HepG2 (cell line): ENCODE data around the gene UPF3A. TPM values are rescaled to one million over a fixed set of nuclear protein-coding genes. Genes with fewer than 3 reads are reported as not detected.

Experiments used
- ATAC-seq: fragments of 200-7000 bp; cut with Tn5 transposase; 3 replicates; pipeline ENCODE4 v1.9.1; 2020; ENCODE audit warnings: mild to moderate bottlenecking, moderate library complexity
- BruUV-seq: library from RNA; stranded (reverse); fragments of 400-500 nt; replicated peaks from 2 replicates; lab custom pipeline; 2021; lab: Mats Ljungman, UMichigan
- CTCF ChIA-PET: fragments of 300-600 bp; formaldehyde crosslinking; extraction: SDS; loops from one replicate; lab custom pipeline; 2021; ENCODE audit warnings: low total read pairs, inconsistent platforms, low intra/inter-chr PET ratio; lab: Yijun Ruan, JAX
- POLR2A ChIA-PET: fragments of 350-600 bp; sonication (Branson Sonifier 250); formaldehyde crosslinking; loops from one replicate; lab custom pipeline; 2020; ENCODE audit warnings: antibody characterized with exemption, inconsistent platforms; lab: Yijun Ruan, JAX
- DNase-seq: peaks from one replicate; pipeline ENCODE4 v3.0.0-alpha.2; 2015; ENCODE audit warnings: low spot score
- FAIRE-seq: peaks from 3 replicates; lab custom pipeline; 2011; peaks lifted over from hg19 to GRCh38; lab: Jason Lieb, UNC
- H2AFZ ChIP-seq: one replicate; pipeline ENCODE4 v1.6.1; 2011; ENCODE audit warnings: low read length, inconsistent platforms
- H3K27ac ChIP-seq: fragments of 300-600 bp; 3 replicates; pipeline ENCODE4 v1.8.0; 2011; ENCODE audit warnings: mixed run types, mild to moderate bottlenecking, mixed read lengths, low read length, inconsistent platforms; ENCODE audit not compliant: insufficient read depth; ENCODE audit errors: extremely low read length
- H3K27me3 ChIP-seq, 2 experiments: fragments of 200-600 bp in 1 of 2; 2 replicates in 1 of 2; 3 replicates in 1 of 2; pipeline versions ENCODE4 v1.6.0 to v1.8.0; 2011; ENCODE audit warnings: low read length in 2 of 2, mild to moderate bottlenecking in 2 of 2, moderate library complexity in 2 of 2, inconsistent platforms in 1 of 2; ENCODE audit not compliant: insufficient read depth in 2 of 2, control insufficient read depth in 1 of 2
- H3K36me3 ChIP-seq, 2 experiments: fragments of 200-600 bp in 1 of 2; replicated peaks in 1 of 2; 2 replicates in 1 of 2; 3 replicates in 1 of 2; pipeline versions ENCODE4 v1.5.1 to v1.8.0; 2011; ENCODE audit warnings: low read length in 2 of 2, inconsistent platforms in 1 of 2; ENCODE audit not compliant: insufficient read depth in 2 of 2, control insufficient read depth in 1 of 2
- H3K4me1 ChIP-seq: 2 replicates; pipeline ENCODE4 v1.5.1; 2012; ENCODE audit warnings: low read length, inconsistent platforms; ENCODE audit not compliant: insufficient read depth
- H3K4me2 ChIP-seq: 2 replicates; pipeline ENCODE4 v1.6.0; 2011; ENCODE audit warnings: low read depth, low read length, inconsistent platforms
- H3K4me3 ChIP-seq, 3 experiments: fragments of 200-600 bp in 1 of 3; sonication (generic), shearing (Covaris generic) in 1 of 3; replicated peaks in 1 of 3; 2 replicates each; pipeline ENCODE4 v1.5.1; 2011 to 2016; ENCODE audit warnings: low read length in 3 of 3, inconsistent platforms in 2 of 3, low read depth in 2 of 3, mild to moderate bottlenecking in 2 of 3, control low read depth in 1 of 3, mixed read lengths in 1 of 3; ENCODE audit not compliant: insufficient read depth in 1 of 3
- H3K79me2 ChIP-seq: one replicate; pipeline ENCODE4 v1.6.1; 2011; ENCODE audit warnings: low read length, inconsistent platforms; ENCODE audit not compliant: insufficient read depth
- H3K9ac ChIP-seq: 2 replicates; pipeline ENCODE4 v1.6.0; 2011; ENCODE audit warnings: mild to moderate bottlenecking, low read depth, low read length, inconsistent platforms; ENCODE audit not compliant: insufficient read depth
- H3K9me3 ChIP-seq: 2 replicates; pipeline ENCODE4 v1.5.1; 2012; ENCODE audit warnings: mild to moderate bottlenecking, low read length
- H4K20me1 ChIP-seq: 2 replicates; pipeline ENCODE4 v1.6.0; 2011; ENCODE audit warnings: inconsistent platforms, mild to moderate bottlenecking, low read length, moderate library complexity; ENCODE audit not compliant: insufficient read depth
- AHR ChIP-seq: IDR thresholded peaks from 2 replicates; pipeline ENCODE4 v1.6.1; 2018; ENCODE audit warnings: missing genetic modification reagents, missing compliant biosample characterization
- ARHGAP35 ChIP-seq: sonication (generic); formaldehyde crosslinking; IDR thresholded peaks from 2 replicates; pipeline ENCODE4 v1.9.0; 2022; ENCODE audit warnings: mild to moderate bottlenecking, inconsistent platforms, moderate library complexity, missing genetic modification reagents, borderline replicate concordance
- CC2D1A ChIP-seq: sonication (generic); formaldehyde crosslinking; IDR thresholded peaks from 2 replicates; pipeline ENCODE4 v1.8.1; 2023; ENCODE audit warnings: mild to moderate bottlenecking, missing genetic modification reagents
- MAZ ChIP-seq, 2 experiments: sonication (generic) in 1 of 2; formaldehyde crosslinking in 1 of 2; IDR thresholded peaks; 2 replicates each; pipeline versions ENCODE4 v1.5.0 to v1.6.1; 2012 to 2020; ENCODE audit warnings: low read depth in 2 of 2, mild to moderate bottlenecking in 2 of 2, borderline replicate concordance in 1 of 2, improper control_type of control experiment in 1 of 2, low read length in 1 of 2, missing genetic modification reagents in 1 of 2, moderate library complexity in 1 of 2
- RNF2 ChIP-seq: fragments of 450-650 bp; conservative IDR thresholded peaks from 2 replicates; pipeline ENCODE4 v1.6.1; 2016; ENCODE audit warnings: low read depth
- RORA ChIP-seq: sonication (generic); formaldehyde crosslinking; IDR thresholded peaks from 2 replicates; pipeline ENCODE4 v1.5.0; 2020; ENCODE audit warnings: mild to moderate bottlenecking, missing genetic modification reagents, moderate library complexity
- SAP130 ChIP-seq: IDR thresholded peaks from 2 replicates; pipeline ENCODE4 v1.6.1; 2016; ENCODE audit warnings: low read depth
- SMYD3 ChIP-seq: sonication (generic); formaldehyde crosslinking; IDR thresholded peaks from 2 replicates; pipeline ENCODE4 v1.8.1; 2023; ENCODE audit warnings: mild to moderate bottlenecking, missing genetic modification reagents
- TCF12 ChIP-seq, 2 experiments: fragments of 450-650 bp in 1 of 2; sonication (generic) in 1 of 2; formaldehyde crosslinking in 1 of 2; IDR thresholded peaks; 2 replicates each; pipeline versions ENCODE4 v1.6.1 to v1.8.0; 2017 to 2022; ENCODE audit warnings: antibody characterized with exemption in 1 of 2, mild to moderate bottlenecking in 1 of 2, missing genetic modification reagents in 1 of 2, moderate library complexity in 1 of 2
- ZNF451 ChIP-seq: sonication (generic); formaldehyde crosslinking; IDR thresholded peaks from 2 replicates; pipeline ENCODE4 v1.5.0; 2020; ENCODE audit warnings: mild to moderate bottlenecking, missing genetic modification reagents
- ZNF563 ChIP-seq: sonication (generic); formaldehyde crosslinking; IDR thresholded peaks from 2 replicates; pipeline ENCODE4 v1.8.0; 2022; ENCODE audit warnings: mild to moderate bottlenecking, moderate library complexity, missing genetic modification reagents
- ZNF652 ChIP-seq: IDR thresholded peaks from 2 replicates; pipeline ENCODE4 v1.6.1; 2016; ENCODE audit warnings: low read depth, borderline replicate concordance
- ZNF672 ChIP-seq: sonication (generic); formaldehyde crosslinking; IDR thresholded peaks from 2 replicates; pipeline ENCODE4 v1.8.1; 2022; ENCODE audit warnings: missing genetic modification reagents
- ZNF7 ChIP-seq: IDR thresholded peaks from 2 replicates; pipeline ENCODE4 v1.6.1; 2016; ENCODE audit warnings: missing biosample characterization, missing genetic modification reagents
- ZNF749 ChIP-seq: sonication (generic); formaldehyde crosslinking; IDR thresholded peaks from 2 replicates; pipeline ENCODE4 v1.8.0; 2022; ENCODE audit warnings: mild to moderate bottlenecking, missing genetic modification reagents, moderate library complexity, borderline replicate concordance
- WGBS: methylation state at CpG from one replicate; pipeline ENCODE4 v1.1.6; 2017; ENCODE audit warnings: low lambda C conversion rate; 5-methylcytosine and 5-hydroxymethylcytosine counted together
- in situ Hi-C: cut with HindIII; loops from 2 replicates; pipeline ENCODE4 v1.10.0; 2017; ENCODE audit warnings: low pct_unique_long_range_greater_than_20kb; ENCODE audit not compliant: extremely low pct_ligation_motif_present
- intact Hi-C: fragments of 100-400 bp; cut with micrococcal nuclease; formaldehyde crosslinking; loops from one replicate; pipeline ENCODE4 v1.10.0; 2022; ENCODE audit not compliant: unreplicated experiment
- polyA plus RNA-seq, 8 experiments: library from polyadenylated mRNA; depleted of rRNA in 3 of 8; stranded (reverse) in 7 of 8; unstranded in 1 of 8; fragments of >200 nt; fragmentation: Illumina TruSeq in 4 of 8; extraction: Trizol in 4 of 8; gene quantifications; 2 replicates each; pipeline versions ENCODE4 v1.2.1 to v1.2.3, GENCODE V29; 2011 to 2016; ENCODE audit warnings: low read depth in 4 of 8, missing spikeins in 1 of 8, mixed read lengths in 1 of 8; ENCODE audit not compliant: insufficient read depth in 1 of 8
- total RNA-seq, 5 experiments: library from RNA; depleted of rRNA; stranded (reverse); fragments of >200 nt; fragmentation: Illumina TruSeq; extraction: Trizol; gene quantifications; 2 replicates each; pipeline ENCODE4 v1.2.3, GENCODE V29; 2016; ENCODE audit warnings: low read depth in 1 of 5
- TF ChIP-seq, protein P1 (sequence below): sonication (generic); formaldehyde crosslinking; IDR thresholded peaks from 2 replicates; pipeline ENCODE4 v1.8.0; 2022; ENCODE audit warnings: mild to moderate bottlenecking, missing genetic modification reagents, borderline replicate concordance
- TF ChIP-seq, protein P2 (sequence below), 2 experiments: sonication (generic) in 1 of 2; formaldehyde crosslinking in 1 of 2; IDR thresholded peaks; 2 replicates each; pipeline versions ENCODE4 v1.5.1 to v1.6.1; 2011 to 2020; ENCODE audit warnings: borderline replicate concordance in 1 of 2, low read depth in 1 of 2, low read length in 1 of 2, mild to moderate bottlenecking in 1 of 2, missing genetic modification reagents in 1 of 2, moderate library complexity in 1 of 2
- TF ChIP-seq, protein P3 (sequence below): sonication (generic); formaldehyde crosslinking; IDR thresholded peaks from 2 replicates; pipeline ENCODE4 v1.9.0; 2022; ENCODE audit warnings: low read depth, missing genetic modification reagents

The UPF3A gene
- total and polyA plus RNA-seq, 2 of the 13 experiments (the other 11 are each of a cell fraction or from before 2014, with no cell fraction given), result 60.2 to 63.8 TPM

DNA sequence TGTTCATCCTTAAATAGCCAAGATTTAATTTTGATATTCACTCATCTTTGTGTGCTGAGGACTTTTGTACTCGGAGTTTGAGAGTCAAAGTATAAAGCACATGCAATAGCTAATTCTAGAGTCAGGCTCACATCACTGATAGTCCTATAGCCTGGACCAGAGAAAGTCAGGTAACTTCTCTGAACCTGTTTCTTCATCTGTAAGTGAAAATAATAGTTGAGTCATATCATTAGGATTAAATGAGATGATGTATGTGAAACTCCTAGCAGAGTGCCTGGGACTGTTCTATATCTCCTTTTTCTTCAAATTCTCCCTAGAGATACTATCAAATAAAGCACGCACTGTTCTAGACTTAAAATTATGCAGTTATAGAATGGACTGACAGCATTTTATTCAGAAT, 41.9 kb downstream of the UPF3A start:
- Histone ChIP-seq H3K9me3 (no peaks in the 10 kb centered on the region), H3K36me3 (peaks cover 18 to 57% of the 10 kb centered on the region in 2 experiments), H2AFZ (no peak overlapping the region), H3K9ac (no peak overlapping the region), H3K4me2 (no peak overlapping the region), H3K27me3 (no peaks in the 10 kb centered on the region), H3K4me1 (peaks cover 18% of the 10 kb centered on the region), H3K27ac (no peak overlapping the region), H3K4me3 (no peak overlapping the region), H4K20me1 (no peaks in the 10 kb centered on the region), H3K79me2 (peaks cover 21% of the 10 kb centered on the region)
- FAIRE-seq, result no peak
- CTCF ChIA-PET, result no interaction called here
- no peak for ATAC-seq
- in situ Hi-C loops, result no loop called here
- 93% methylated on average over 2 of the region's 2 CpGs for WGBS
- intact Hi-C loops, result no loop called here
- DNase-seq, result no peak
- TF ChIP-seq, protein P1, sequence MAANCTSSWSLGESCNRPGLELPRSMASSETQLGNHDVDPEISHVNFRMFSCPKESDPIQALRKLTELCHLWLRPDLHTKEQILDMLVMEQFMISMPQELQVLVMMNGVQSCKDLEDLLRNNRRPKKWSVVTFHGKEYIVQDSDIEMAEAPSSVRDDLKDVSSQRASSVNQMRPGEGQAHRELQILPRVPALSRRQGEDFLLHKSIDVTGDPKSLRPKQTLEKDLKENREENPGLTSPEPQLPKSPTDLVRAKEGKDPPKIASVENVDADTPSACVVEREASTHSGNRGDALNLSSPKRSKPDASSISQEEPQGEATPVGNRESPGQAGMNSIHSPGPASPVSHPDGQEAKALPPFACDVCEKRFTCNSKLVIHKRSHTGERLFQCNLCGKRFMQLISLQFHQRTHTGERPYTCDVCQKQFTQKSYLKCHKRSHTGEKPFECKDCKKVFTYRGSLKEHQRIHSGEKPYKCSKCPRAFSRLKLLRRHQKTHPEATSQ, result no peak
- TF ChIP-seq MAZ (IDR thresholded peaks at IDR 0.05; ENCODE audit: borderline replicate concordance, low read depth, low read length), result no peak
- TF ChIP-seq MAZ (CRISPR knock-in tag; IDR thresholded peaks at IDR 0.05; ENCODE audit: low read depth), result no peak
- no peak for TF ChIP-seq TCF12 (IDR thresholded peaks at IDR 0.05)
- TF ChIP-seq TCF12 (CRISPR knock-in tag; IDR thresholded peaks at IDR 0.05), result no peak
- TF ChIP-seq ZNF652 (CRISPR knock-in tag), result no peak
- TF ChIP-seq, protein P2, sequence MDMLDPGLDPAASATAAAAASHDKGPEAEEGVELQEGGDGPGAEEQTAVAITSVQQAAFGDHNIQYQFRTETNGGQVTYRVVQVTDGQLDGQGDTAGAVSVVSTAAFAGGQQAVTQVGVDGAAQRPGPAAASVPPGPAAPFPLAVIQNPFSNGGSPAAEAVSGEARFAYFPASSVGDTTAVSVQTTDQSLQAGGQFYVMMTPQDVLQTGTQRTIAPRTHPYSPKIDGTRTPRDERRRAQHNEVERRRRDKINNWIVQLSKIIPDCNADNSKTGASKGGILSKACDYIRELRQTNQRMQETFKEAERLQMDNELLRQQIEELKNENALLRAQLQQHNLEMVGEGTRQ (IDR thresholded peaks at IDR 0.05; ENCODE audit: low read depth, low read length), result no peak
- TF ChIP-seq, protein P2 (CRISPR knock-in tag; IDR thresholded peaks at IDR 0.05; ENCODE audit: borderline replicate concordance), result no peak
- no peak for TF ChIP-seq ZNF749
- TF ChIP-seq ARHGAP35 (CRISPR knock-in tag), result no peak
- no peak for TF ChIP-seq ZNF451 (CRISPR knock-in tag)
- no peak for TF ChIP-seq RORA (CRISPR knock-in tag)
- TF ChIP-seq ZNF7 (CRISPR knock-in tag), result no peak
- no peak for TF ChIP-seq SMYD3 (CRISPR knock-in tag)
- no peak for TF ChIP-seq ZNF563 (CRISPR knock-in tag)
- TF ChIP-seq SAP130 (CRISPR knock-in tag), result no peak
- TF ChIP-seq CC2D1A (CRISPR knock-in tag), result no peak
- no peak for TF ChIP-seq RNF2
- TF ChIP-seq AHR (CRISPR knock-in tag), result no peak
- no peak for TF ChIP-seq ZNF672 (CRISPR knock-in tag)
- TF ChIP-seq, protein P3, sequence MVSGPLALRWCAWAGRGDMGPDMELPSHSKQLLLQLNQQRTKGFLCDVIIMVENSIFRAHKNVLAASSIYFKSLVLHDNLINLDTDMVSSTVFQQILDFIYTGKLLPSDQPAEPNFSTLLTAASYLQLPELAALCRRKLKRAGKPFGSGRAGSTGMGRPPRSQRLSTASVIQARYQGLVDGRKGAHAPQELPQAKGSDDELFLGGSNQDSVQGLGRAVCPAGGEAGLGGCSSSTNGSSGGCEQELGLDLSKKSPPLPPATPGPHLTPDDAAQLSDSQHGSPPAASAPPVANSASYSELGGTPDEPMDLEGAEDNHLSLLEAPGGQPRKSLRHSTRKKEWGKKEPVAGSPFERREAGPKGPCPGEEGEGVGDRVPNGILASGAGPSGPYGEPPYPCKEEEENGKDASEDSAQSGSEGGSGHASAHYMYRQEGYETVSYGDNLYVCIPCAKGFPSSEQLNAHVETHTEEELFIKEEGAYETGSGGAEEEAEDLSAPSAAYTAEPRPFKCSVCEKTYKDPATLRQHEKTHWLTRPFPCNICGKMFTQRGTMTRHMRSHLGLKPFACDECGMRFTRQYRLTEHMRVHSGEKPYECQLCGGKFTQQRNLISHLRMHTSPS (CRISPR knock-in tag), result no peak
- POLR2A ChIA-PET, result no interaction called here
- BruUV-seq, result no TSS peak
